Measurements from ENCODE around the gene RASSF4. TPM values are rescaled to one million over a fixed set of nuclear protein-coding genes. Genes with fewer than 3 reads are reported as not detected.

The RASSF4 gene
- total RNA-seq, 1 experiment from 2014 or later: not detected

- no peaks in the 10 kb centered on the region for H3K27me3 Mint-ChIP-seq (ENCODE audit: insufficient read depth, unreplicated experiment)
- TF ChIP-seq CTCF (IDR thresholded peaks at IDR 0.05; ENCODE audit: unreplicated experiment): no peak
- no peaks in the 10 kb centered on the region for H3K36me3 Mint-ChIP-seq (ENCODE audit: insufficient read depth, unreplicated experiment)
- no peak overlapping the region for H3K27ac Mint-ChIP-seq (ENCODE audit: low read depth, unreplicated experiment)
- intact Hi-C loops (cut with micrococcal nuclease): loop anchor here (10.0 kb wide), 1 partner anchor 295 kb away; no protein-coding TSS in a partner anchor
- peaks cover 6% of the 10 kb centered on the region for H3K4me1 Mint-ChIP-seq (ENCODE audit: insufficient read depth, unreplicated experiment)
- no peak for DNase-seq (ENCODE audit: unreplicated experiment)
- H3K9me3 Mint-ChIP-seq (ENCODE audit: unreplicated experiment): peaks cover 10% of the 10 kb centered on the region
- POLR2A ChIA-PET: no interaction called here
- H3K4me3 Mint-ChIP-seq (ENCODE audit: unreplicated experiment): no peak overlapping the region
- BruUV-seq (replicated peaks): no TSS peak
- CTCF ChIA-PET: interaction anchor here (0.6 to 0.7 kb wide), 2 partner anchors 9 to 23 kb away, joined by 3 read pairs; no protein-coding TSS in a partner anchor
These were observed 19.8 kb upstream of the RASSF4 start for GRCh38 chr10:44939691-44940401.

DNA sequence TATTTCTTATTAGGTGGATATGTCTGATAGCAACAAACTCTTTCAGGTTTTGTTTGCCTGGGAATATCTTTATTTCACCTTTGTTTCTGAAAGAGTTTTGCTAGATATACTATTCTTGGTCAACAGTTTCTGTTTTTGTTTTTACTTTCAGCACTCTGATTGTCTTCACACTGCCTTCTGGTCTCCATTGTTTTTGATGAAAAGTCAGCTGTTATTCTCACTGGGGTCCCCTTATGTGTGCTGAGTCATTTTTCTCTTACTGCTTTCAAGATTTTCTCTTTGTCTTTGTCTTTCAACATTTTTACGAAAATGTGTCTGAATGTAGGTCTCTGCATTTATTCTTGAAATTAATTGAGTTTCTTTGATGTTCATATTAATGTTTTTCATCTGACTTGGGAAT, 15.2 kb upstream of the RASSF4 start:
- no TSS peak for BruUV-seq (replicated peaks)
- Mint-ChIP-seq H3K4me3 (ENCODE audit: unreplicated experiment) (no peak overlapping the region), H3K9me3 (ENCODE audit: unreplicated experiment) (peaks cover 17% of the 10 kb centered on the region), H3K36me3 (ENCODE audit: insufficient read depth, unreplicated experiment) (no peaks in the 10 kb centered on the region), H3K27me3 (ENCODE audit: insufficient read depth, unreplicated experiment) (no peaks in the 10 kb centered on the region), H3K27ac (ENCODE audit: low read depth, unreplicated experiment) (no peak overlapping the region), H3K4me1 (ENCODE audit: insufficient read depth, unreplicated experiment) (no peaks in the 10 kb centered on the region)
- POLR2A ChIA-PET: no interaction called here
- CTCF ChIA-PET: interaction anchor here (0.7 to 1.7 kb wide), 3 partner anchors 10 to 16 kb away, joined by 3 to 7 read pairs (median 4); no protein-coding TSS in a partner anchor
- TF ChIP-seq CTCF (IDR thresholded peaks at IDR 0.05; ENCODE audit: unreplicated experiment): no peak
- DNase-seq (ENCODE audit: unreplicated experiment): no peak
- intact Hi-C loops (cut with micrococcal nuclease): no loop called here

GRCh38 chr10:44946205-44946604, 13.4 kb upstream of the RASSF4 start:
- CTCF ChIA-PET: interaction anchor here (6.4 kb wide), 1 partner anchor 13 kb away, joined by 28 read pairs; no protein-coding TSS in a partner anchor
- no peak overlapping the region for H3K4me3 Mint-ChIP-seq (ENCODE audit: unreplicated experiment)

More at GRCh38 chr10:44946205-44946604, 13.4 kb upstream of the RASSF4 start:
- H3K9me3 Mint-ChIP-seq (ENCODE audit: unreplicated experiment): peaks cover 17% of the 10 kb centered on the region
- intact Hi-C loops (cut with micrococcal nuclease): no loop called here
- H3K36me3 Mint-ChIP-seq (ENCODE audit: insufficient read depth, unreplicated experiment): no peaks in the 10 kb centered on the region
- POLR2A ChIA-PET: no interaction called here
- H3K4me1 Mint-ChIP-seq (ENCODE audit: insufficient read depth, unreplicated experiment): no peaks in the 10 kb centered on the region
- BruUV-seq (replicated peaks): no TSS peak
- H3K27me3 Mint-ChIP-seq (ENCODE audit: insufficient read depth, unreplicated experiment): no peaks in the 10 kb centered on the region
- no peak for DNase-seq (ENCODE audit: unreplicated experiment)
- no peak overlapping the region for H3K27ac Mint-ChIP-seq (ENCODE audit: low read depth, unreplicated experiment)
- TF ChIP-seq CTCF (IDR thresholded peaks at IDR 0.05; ENCODE audit: unreplicated experiment): no peak
